H1 (cell line): ENCODE data around the gene NOP9. TPM values are rescaled to one million over a fixed set of nuclear protein-coding genes. Genes with fewer than 3 reads are reported as not detected.

Experiments
- CTCF ChIA-PET: fragments of 300-600 bp; sonication (Branson Sonifier 250); formaldehyde crosslinking; loops from one replicate; lab custom pipeline; 2021; ENCODE audit not compliant: partially characterized antibody; lab: Charles Lee
- POLR2A ChIA-PET: fragments of 300-600 bp; sonication (Branson Sonifier 250); formaldehyde crosslinking; loops from one replicate; lab custom pipeline; 2021; ENCODE audit warnings: inconsistent platforms; ENCODE audit not compliant: partially characterized antibody; lab: Charles Lee
- DNase-seq, 2 experiments: peaks; one replicate each; pipeline versions ENCODE4 v3.0.0 to v3.0.0-alpha.2; 2010 to 2022; ENCODE audit warnings: low spot score in 2 of 2, low read depth in 1 of 2, mixed read lengths in 1 of 2
- FAIRE-seq: peaks from 2 replicates; lab custom pipeline; 2011; peaks lifted over from hg19 to GRCh38; lab: Jason Lieb, UNC
- H2AFZ ChIP-seq: 2 replicates; pipeline ENCODE4 v1.8.1; 2012; ENCODE audit warnings: low read length, inconsistent platforms
- H2AK5ac ChIP-seq: 2 replicates; pipeline ENCODE4 v1.6.1; 2013; ENCODE audit warnings: low read depth, low read length
- H2BK120ac ChIP-seq: replicated peaks from 2 replicates; pipeline ENCODE3; 2013; ENCODE audit warnings: low read depth, low read length, inconsistent platforms
- H2BK12ac ChIP-seq: 2 replicates; pipeline ENCODE4 v1.6.1; 2013; ENCODE audit warnings: low read depth, low read length
- H2BK15ac ChIP-seq: 2 replicates; pipeline ENCODE4 v1.6.1; 2013; ENCODE audit warnings: low read length
- H2BK20ac ChIP-seq: 2 replicates; pipeline ENCODE4 v1.6.1; 2013; ENCODE audit warnings: low read length
- H2BK5ac ChIP-seq: 2 replicates; pipeline ENCODE4 v1.6.1; 2013; ENCODE audit warnings: low read depth, low read length
- H3K14ac ChIP-seq: 2 replicates; pipeline ENCODE4 v1.6.1; 2013; ENCODE audit warnings: inconsistent platforms; ENCODE audit not compliant: insufficient read length
- H3K18ac ChIP-seq: 2 replicates; pipeline ENCODE4 v1.6.1; 2013; ENCODE audit warnings: low read length; ENCODE audit errors: extremely low read depth
- H3K23ac ChIP-seq: 2 replicates; pipeline ENCODE4 v1.6.1; 2013; ENCODE audit warnings: inconsistent platforms; ENCODE audit not compliant: insufficient read length
- H3K23me2 ChIP-seq: 2 replicates; pipeline ENCODE4 v1.6.1; 2013; ENCODE audit warnings: low read depth, low read length
- H3K27ac ChIP-seq: 2 replicates; pipeline ENCODE4 v1.6.1; 2011; ENCODE audit warnings: low read depth, low read length, inconsistent platforms
- H3K27me3 ChIP-seq, 4 experiments: replicated peaks in 1 of 4; 1 replicate in 1 of 4; 2 replicates in 3 of 4; pipeline versions ENCODE4 v1.6.1 to v1.8.1; 2011 to 2013; ENCODE audit warnings: low read length in 3 of 4, mild to moderate bottlenecking in 3 of 4, inconsistent platforms in 2 of 4, mixed read lengths in 2 of 4, moderate library complexity in 1 of 4; ENCODE audit not compliant: control insufficient read depth in 3 of 4, insufficient read depth in 3 of 4; ENCODE audit errors: extremely low read depth in 1 of 4
- H3K36me3 ChIP-seq, 4 experiments: 2 replicates each; pipeline versions ENCODE4 v1.6.1 to v1.8.1; 2011 to 2013; ENCODE audit warnings: mild to moderate bottlenecking in 4 of 4, low read length in 3 of 4, moderate library complexity in 2 of 4, control low read depth in 1 of 4, inconsistent platforms in 1 of 4; ENCODE audit not compliant: insufficient read depth in 4 of 4, control insufficient read depth in 2 of 4
- H3K4ac ChIP-seq: replicated peaks from 2 replicates; pipeline ENCODE3; 2013; ENCODE audit warnings: low read length, low read depth, mixed read lengths, inconsistent platforms; ENCODE audit not compliant: insufficient read length
- H3K4me1 ChIP-seq, 4 experiments: replicated peaks in 1 of 4; 1 replicate in 1 of 4; 2 replicates in 3 of 4; pipeline versions ENCODE4 v1.6.1 to v1.8.1; 2011 to 2013; ENCODE audit warnings: low read length in 3 of 4, inconsistent platforms in 2 of 4, mixed read lengths in 1 of 4; ENCODE audit not compliant: insufficient read depth in 4 of 4, control insufficient read depth in 3 of 4
- H3K4me2 ChIP-seq, 2 experiments: 2 replicates each; pipeline versions ENCODE4 v1.6.1 to v1.8.1; 2011 to 2013; ENCODE audit warnings: low read depth in 2 of 2, low read length in 2 of 2, control low read depth in 1 of 2, inconsistent platforms in 1 of 2, mild to moderate bottlenecking in 1 of 2; ENCODE audit not compliant: insufficient read depth in 1 of 2
- H3K4me3 ChIP-seq, 4 experiments: fragments of 200-600, 300-600 bp in 1 of 4; sonication (generic), shearing (Covaris generic), sonication (Bioruptor Twin) in 1 of 4; 2 replicates each; pipeline versions ENCODE4 v1.5.1 to v1.8.1; 2011 to 2016; ENCODE audit warnings: low read length in 4 of 4, low read depth in 3 of 4, control low read depth in 2 of 4, inconsistent platforms in 2 of 4, mild to moderate bottlenecking in 2 of 4, mixed read lengths in 1 of 4, moderate library complexity in 1 of 4; ENCODE audit not compliant: insufficient read depth in 2 of 4; ENCODE audit errors: extremely low read depth in 1 of 4
- H3K56ac ChIP-seq: replicated peaks from 2 replicates; pipeline ENCODE3; 2013; ENCODE audit warnings: low read depth, mild to moderate bottlenecking, mixed read lengths, low read length, inconsistent platforms; ENCODE audit not compliant: insufficient read length
- H3K79me1 ChIP-seq: 2 replicates; pipeline ENCODE4 v1.6.1; 2013; ENCODE audit warnings: low read depth, low read length, control low read depth
- H3K79me2 ChIP-seq, 2 experiments: 2 replicates each; pipeline versions ENCODE4 v1.6.1 to v1.8.1; 2012 to 2013; ENCODE audit warnings: low read length in 2 of 2, mild to moderate bottlenecking in 2 of 2, inconsistent platforms in 1 of 2; ENCODE audit not compliant: insufficient read depth in 2 of 2, control insufficient read depth in 1 of 2
- H3K9ac ChIP-seq, 4 experiments: replicated peaks in 1 of 4; 1 replicate in 1 of 4; 2 replicates in 3 of 4; pipeline versions ENCODE4 v1.6.1 to v1.8.1; 2011 to 2013; ENCODE audit warnings: low read depth in 3 of 4, low read length in 3 of 4, control low read depth in 2 of 4, mild to moderate bottlenecking in 2 of 4, moderate library complexity in 2 of 4, inconsistent platforms in 1 of 4; ENCODE audit errors: extremely low read depth in 1 of 4
- H3K9me3 ChIP-seq, 2 experiments: 2 replicates each; pipeline versions ENCODE4 v1.6.1 to v1.8.1; 2012 to 2013; ENCODE audit warnings: mild to moderate bottlenecking in 2 of 2, moderate library complexity in 2 of 2, control low read depth in 1 of 2, inconsistent platforms in 1 of 2, low read depth in 1 of 2, low read length in 1 of 2, mixed read lengths in 1 of 2; ENCODE audit not compliant: insufficient read depth in 2 of 2
- H4K20me1 ChIP-seq, 2 experiments: replicated peaks in 1 of 2; 2 replicates each; pipeline versions ENCODE3 to v1.8.1; 2011 to 2013; ENCODE audit warnings: inconsistent platforms in 2 of 2, low read length in 2 of 2, mild to moderate bottlenecking in 1 of 2; ENCODE audit not compliant: insufficient read depth in 2 of 2, control insufficient read depth in 1 of 2
- H4K5ac ChIP-seq: 2 replicates; pipeline ENCODE4 v1.6.1; 2013; ENCODE audit warnings: low read length, low read depth, mixed read lengths, inconsistent platforms; ENCODE audit not compliant: insufficient read length
- H4K8ac ChIP-seq: 2 replicates; pipeline ENCODE4 v1.8.0; 2013; ENCODE audit warnings: mild to moderate bottlenecking, moderate library complexity, low read length, inconsistent platforms; ENCODE audit not compliant: insufficient read depth; ENCODE audit errors: extremely low read depth
- H4K91ac ChIP-seq: replicated peaks from 2 replicates; pipeline ENCODE3; 2013; ENCODE audit warnings: low read length, mixed read lengths, inconsistent platforms; ENCODE audit not compliant: insufficient read length
- BACH1 ChIP-seq: IDR thresholded peaks from 2 replicates; pipeline ENCODE4 v1.6.1; 2012; ENCODE audit warnings: low read length, improper control_type of control experiment
- CBX5 ChIP-seq: fragments of 300-800, 300-1000 bp; sonication (generic); IDR thresholded peaks from 2 replicates; pipeline ENCODE4 v1.7.1; 2016; ENCODE audit warnings: antibody characterized with exemption, low read length, low read depth
- GTF2F1 ChIP-seq: IDR thresholded peaks from 2 replicates; pipeline ENCODE4 v1.6.1; 2012; ENCODE audit warnings: low read depth, low read length, improper control_type of control experiment, borderline replicate concordance
- JUND ChIP-seq: IDR thresholded peaks from 2 replicates; pipeline ENCODE4 v1.6.1; 2011; ENCODE audit warnings: mild to moderate bottlenecking, improper control_type of control experiment, low read length
- KDM1A ChIP-seq: fragments of 200-600, 300-600 bp; sonication (generic); IDR thresholded peaks from 2 replicates; pipeline ENCODE4 v1.7.1; 2016; ENCODE audit warnings: mild to moderate bottlenecking, low read length, borderline replicate concordance
- MAFK ChIP-seq: IDR thresholded peaks from 2 replicates; pipeline ENCODE4 v1.6.1; 2012; ENCODE audit warnings: low read depth, mild to moderate bottlenecking, improper control_type of control experiment, low read length
- NANOG ChIP-seq: IDR thresholded peaks from 2 replicates; pipeline ENCODE4 v1.6.1; 2011; ENCODE audit warnings: low read length, low read depth, mild to moderate bottlenecking, inconsistent platforms; ENCODE audit not compliant: insufficient read depth, poor library complexity, severe bottlenecking
- SIRT6 ChIP-seq: IDR thresholded peaks from one replicate; pipeline ENCODE4 v1.7.1; 2012; ENCODE audit warnings: low read length, inconsistent platforms
- SP1 ChIP-seq: IDR thresholded peaks from 2 replicates; pipeline ENCODE4 v1.6.1; 2011; ENCODE audit warnings: low read depth, low read length
- TAF1 ChIP-seq: IDR thresholded peaks from 2 replicates; pipeline ENCODE4 v1.6.1; 2011; ENCODE audit warnings: mild to moderate bottlenecking, low read depth, low read length
- ZNF274 ChIP-seq: IDR thresholded peaks from 2 replicates; pipeline ENCODE4 v1.7.0; 2012; ENCODE audit warnings: low read length, borderline replicate concordance; ENCODE audit errors: extremely low read depth
- WGBS, 2 experiments: shearing (Covaris generic) in 1 of 2; methylation state at CpG; one replicate each; pipeline versions ENCODE4 v1.1.6 to v1.1.7; 2013 to 2015; ENCODE audit warnings: low lambda C conversion rate in 2 of 2, mixed read lengths in 2 of 2, inconsistent platforms in 1 of 2, low coverage in 1 of 2, missing lambda C conversion rate in 1 of 2; ENCODE audit not compliant: insufficient replicate concordance in 2 of 2, insufficient coverage in 1 of 2, insufficient read length in 1 of 2; ENCODE audit errors: extremely low coverage in 1 of 2, missing lambda C conversion rate in 1 of 2; 5-methylcytosine and 5-hydroxymethylcytosine counted together
- polyA plus RNA-seq, 7 experiments: library from polyadenylated mRNA; depleted of rRNA in 3 of 7; stranded (reverse) in 5 of 7; unstranded in 2 of 7; fragments of >200 nt in 5 of 7; fragments of 200-250 nt in 2 of 7; gene quantifications; 1 replicate in 5 of 7; 2 replicates in 1 of 7; 4 replicates in 1 of 7; pipeline versions ENCODE4 v1.2.1 to v1.2.3, GENCODE V29; 2011 to 2013; ENCODE audit warnings: missing spikeins in 2 of 7, mixed read lengths in 2 of 7
- total RNA-seq: library from RNA; stranded (reverse); fragmentation: NEBNext Ultra II Directional; extraction: Animal tissue kit (Norgen Biotek cat#: 25700); gene quantifications from 2 replicates; pipeline ENCODE4 v1.2.1, GENCODE V29; 2021
- TF ChIP-seq, protein P1 (sequence below): IDR thresholded peaks from 2 replicates; pipeline ENCODE4 v1.6.1; 2012; ENCODE audit warnings: inconsistent platforms

The NOP9 gene
- total and polyA plus RNA-seq, 2 of the 8 experiments (the other 6 are each of a cell fraction or from before 2014, with no cell fraction given): 17.8 to 34.8 TPM

DNA sequence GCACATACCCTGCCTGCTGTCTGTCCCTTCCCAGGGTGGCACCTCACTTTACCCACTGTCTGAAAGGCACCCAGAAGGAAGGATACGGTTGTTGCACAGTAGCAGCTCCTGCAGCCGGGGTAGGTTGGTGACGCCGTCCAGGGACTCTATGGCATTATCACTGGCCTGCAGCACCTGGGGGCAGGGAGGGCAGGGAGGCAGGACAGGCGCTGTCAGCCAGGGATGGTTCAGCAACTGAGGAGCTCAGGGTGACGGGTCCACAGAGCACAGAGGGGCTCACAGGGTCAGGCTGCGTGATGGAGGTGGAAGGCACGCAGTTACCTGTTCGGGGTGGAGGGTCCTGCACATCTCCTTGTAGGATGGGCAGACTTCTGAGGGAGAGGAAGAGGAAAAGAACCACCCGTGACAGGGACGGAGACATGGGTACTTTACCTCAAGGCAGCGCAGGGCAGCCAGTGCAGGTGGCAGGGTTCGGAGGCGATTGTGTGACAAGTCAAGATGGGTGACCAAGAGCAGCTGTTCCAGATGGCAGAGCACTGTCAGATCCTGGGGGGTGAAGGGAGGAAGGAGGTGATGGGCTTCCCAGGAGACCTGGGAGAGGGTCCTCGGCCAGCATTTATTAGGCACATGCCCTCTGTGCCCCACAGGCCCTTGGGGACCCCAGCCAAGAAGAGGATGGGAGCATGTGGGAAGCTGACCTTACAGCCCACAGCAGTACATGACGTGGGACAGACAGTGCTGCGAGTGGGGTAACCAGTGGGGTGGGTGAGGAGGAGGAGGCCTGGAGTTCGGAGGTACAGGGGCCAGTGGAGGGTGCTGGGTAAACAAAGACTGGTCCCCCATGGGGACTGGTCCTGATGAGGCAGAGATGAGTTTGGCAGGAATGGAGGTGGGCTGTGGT is 33.1 kb upstream of the NOP9 start:
- no peaks in the 10 kb centered on the region for H3K79me1 ChIP-seq
- CTCF ChIA-PET: interaction anchor here (0.5 to 8.6 kb wide), 7 partner anchors 9 to 113 kb away, joined by 3 to 94 read pairs (median 11); partner anchors contain the start of genes CIDEB, DHRS1, NOP9 and TINF2
- H3K18ac ChIP-seq: no peak overlapping the region
- H2BK15ac ChIP-seq: no peak overlapping the region
- no peak overlapping the region for H2AK5ac ChIP-seq
- no peak overlapping the region for H3K9ac ChIP-seq
- H3K56ac ChIP-seq: no peak overlapping the region
- FAIRE-seq (no peak), DNase-seq (no peak)
- no peak overlapping the region for H2BK120ac ChIP-seq
- peaks cover 0 to 2% (median 0%) of the 10 kb centered on the region in 4 experiments; a peak in 1 of 7 replicates for H3K4me1 ChIP-seq
- no peaks in the 10 kb centered on the region; a peak in 3 of 8 replicates for H3K36me3 ChIP-seq
- H3K27me3 ChIP-seq: no peaks in the 10 kb centered on the region
- no peak overlapping the region for H4K8ac ChIP-seq
- no peak overlapping the region for H3K23ac ChIP-seq
- H4K91ac ChIP-seq: no peak overlapping the region
- no peak overlapping the region for H3K14ac ChIP-seq
- H2BK12ac ChIP-seq: no peak overlapping the region
- no peak overlapping the region for H4K5ac ChIP-seq
- POLR2A ChIA-PET: interaction anchor here (1.1 to 2.6 kb wide), 6 partner anchors 14 to 81 kb away, joined by 3 to 10 read pairs (median 4); partner anchors contain the start of genes CIDEB, DHRS1, NOP9 and TINF2
- no peak overlapping the region for H2AFZ ChIP-seq
- H4K20me1 ChIP-seq: peaks cover 0 to 2% of the 10 kb centered on the region in 2 experiments
- H3K27ac ChIP-seq: no peak overlapping the region
- H3K23me2 ChIP-seq: peaks cover 2% of the 10 kb centered on the region
- 90% methylated on average over 17 of the region's 18 CpGs; no CpG with 5 or more reads in 1 of the 2 experiments for WGBS, 2 experiments
- H2BK5ac ChIP-seq: no peak overlapping the region
- no peak overlapping the region for H3K4ac ChIP-seq
- H2BK20ac ChIP-seq: no peak overlapping the region
- H3K4me2 ChIP-seq: no peak overlapping the region
- no peaks in the 10 kb centered on the region for H3K79me2 ChIP-seq
- H3K4me3 ChIP-seq: no peak overlapping the region
- no peaks in the 10 kb centered on the region for H3K9me3 ChIP-seq
- TF ChIP-seq TAF1: no peak
- TF ChIP-seq MAFK: no peak
- no peak for TF ChIP-seq CBX5
- no peak for TF ChIP-seq SP1
- TF ChIP-seq, protein P1, sequence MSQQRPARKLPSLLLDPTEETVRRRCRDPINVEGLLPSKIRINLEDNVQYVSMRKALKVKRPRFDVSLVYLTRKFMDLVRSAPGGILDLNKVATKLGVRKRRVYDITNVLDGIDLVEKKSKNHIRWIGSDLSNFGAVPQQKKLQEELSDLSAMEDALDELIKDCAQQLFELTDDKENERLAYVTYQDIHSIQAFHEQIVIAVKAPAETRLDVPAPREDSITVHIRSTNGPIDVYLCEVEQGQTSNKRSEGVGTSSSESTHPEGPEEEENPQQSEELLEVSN: no peak
- TF ChIP-seq ZNF274: no peak
- TF ChIP-seq BACH1: no peak
- no peak for TF ChIP-seq KDM1A
- TF ChIP-seq JUND: no peak
- TF ChIP-seq NANOG: no peak
- no peak for TF ChIP-seq SIRT6
- TF ChIP-seq GTF2F1: no peak
